HFF-Myc (cell line): ENCODE data around the gene BRSK2.

ENCODE experiments used
- DNase-seq: peaks from one replicate; pipeline ENCODE4 v3.0.0-alpha.2; 2011; ENCODE audit warnings: low read depth; ENCODE audit errors: extremely low read depth
- H3K4me3 ChIP-seq: replicated peaks from 2 replicates; pipeline ENCODE4 v1.5.1; 2011; ENCODE audit warnings: low read depth, mild to moderate bottlenecking, control low read depth, low read length
- TF ChIP-seq, protein P1 (sequence below): IDR thresholded peaks from 2 replicates; pipeline ENCODE4 v1.5.1; 2012; ENCODE audit warnings: mild to moderate bottlenecking, low read depth, low read length, control low read depth; ENCODE audit errors: missing control alignments

BRSK2 gene

DNA sequence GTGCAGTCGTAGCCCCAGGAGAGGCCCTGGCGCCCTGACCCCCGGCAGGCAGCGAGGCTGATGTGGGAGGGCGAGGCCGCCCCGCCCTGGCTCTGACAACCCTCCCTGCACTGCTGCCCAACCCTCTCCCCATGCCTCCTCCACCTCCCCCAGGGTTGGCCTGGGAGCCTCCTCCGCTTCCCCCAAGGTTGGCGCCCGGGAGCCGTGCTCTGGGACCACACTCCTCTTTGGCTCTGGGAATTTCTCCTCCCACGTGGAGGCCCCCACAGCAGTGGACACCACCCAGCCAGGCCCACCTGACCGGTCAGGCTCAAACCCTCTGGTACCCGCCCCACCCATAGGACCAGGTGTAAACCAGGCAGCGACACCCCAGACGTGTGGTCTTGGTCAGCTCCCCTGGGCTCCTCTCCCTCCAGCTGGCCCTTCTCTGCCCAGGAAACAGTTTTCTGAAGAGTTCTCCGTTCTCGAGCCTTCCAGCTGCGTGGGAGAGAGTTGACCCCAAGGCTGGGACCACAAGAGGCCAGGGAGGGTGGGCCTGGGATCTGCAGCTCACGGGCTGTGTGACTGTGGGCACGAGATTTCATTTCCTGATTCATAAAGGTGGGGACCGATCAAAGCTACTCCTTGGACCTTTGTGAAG lies 39.5 kb upstream of the BRSK2 start:
- no peak overlapping the region for H3K4me3 ChIP-seq
- TF ChIP-seq, protein P1, sequence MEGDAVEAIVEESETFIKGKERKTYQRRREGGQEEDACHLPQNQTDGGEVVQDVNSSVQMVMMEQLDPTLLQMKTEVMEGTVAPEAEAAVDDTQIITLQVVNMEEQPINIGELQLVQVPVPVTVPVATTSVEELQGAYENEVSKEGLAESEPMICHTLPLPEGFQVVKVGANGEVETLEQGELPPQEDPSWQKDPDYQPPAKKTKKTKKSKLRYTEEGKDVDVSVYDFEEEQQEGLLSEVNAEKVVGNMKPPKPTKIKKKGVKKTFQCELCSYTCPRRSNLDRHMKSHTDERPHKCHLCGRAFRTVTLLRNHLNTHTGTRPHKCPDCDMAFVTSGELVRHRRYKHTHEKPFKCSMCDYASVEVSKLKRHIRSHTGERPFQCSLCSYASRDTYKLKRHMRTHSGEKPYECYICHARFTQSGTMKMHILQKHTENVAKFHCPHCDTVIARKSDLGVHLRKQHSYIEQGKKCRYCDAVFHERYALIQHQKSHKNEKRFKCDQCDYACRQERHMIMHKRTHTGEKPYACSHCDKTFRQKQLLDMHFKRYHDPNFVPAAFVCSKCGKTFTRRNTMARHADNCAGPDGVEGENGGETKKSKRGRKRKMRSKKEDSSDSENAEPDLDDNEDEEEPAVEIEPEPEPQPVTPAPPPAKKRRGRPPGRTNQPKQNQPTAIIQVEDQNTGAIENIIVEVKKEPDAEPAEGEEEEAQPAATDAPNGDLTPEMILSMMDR, result no peak
- no peak for DNase-seq

DNA sequence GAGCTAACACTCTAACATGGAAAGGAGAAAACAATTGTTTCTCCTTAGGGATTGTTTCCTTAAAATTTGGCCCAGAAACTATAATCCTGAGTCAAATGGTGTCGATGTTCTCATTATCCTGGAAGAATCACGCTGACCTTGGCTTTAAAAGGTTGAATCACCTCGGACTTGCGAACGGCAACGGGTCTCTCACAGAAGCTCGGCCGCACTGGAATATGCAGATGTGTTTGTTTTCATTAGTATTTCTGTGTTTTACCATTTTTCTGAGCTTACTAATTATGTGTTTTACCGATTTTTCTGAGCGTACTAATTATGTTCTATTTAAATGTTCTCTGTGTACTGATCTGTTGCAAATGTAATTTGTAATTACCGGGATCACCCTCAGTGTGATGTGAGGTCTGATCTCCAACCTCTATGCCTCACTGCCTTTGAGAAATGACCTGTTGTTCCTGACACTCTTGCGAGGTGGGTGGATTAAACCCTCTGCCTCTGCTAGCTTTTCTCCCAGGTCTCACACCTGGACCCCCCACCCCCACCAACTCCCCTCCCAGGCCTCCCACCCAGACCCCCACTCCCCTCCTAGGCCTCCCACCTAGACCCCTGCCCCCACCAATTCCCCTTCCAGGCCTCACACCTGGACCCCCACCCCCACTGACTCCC lies 38.3 kb upstream of the BRSK2 start:
- H3K4me3 ChIP-seq, result no peak overlapping the region
- DNase-seq, result no peak
- TF ChIP-seq, protein P1, result no peak

DNA sequence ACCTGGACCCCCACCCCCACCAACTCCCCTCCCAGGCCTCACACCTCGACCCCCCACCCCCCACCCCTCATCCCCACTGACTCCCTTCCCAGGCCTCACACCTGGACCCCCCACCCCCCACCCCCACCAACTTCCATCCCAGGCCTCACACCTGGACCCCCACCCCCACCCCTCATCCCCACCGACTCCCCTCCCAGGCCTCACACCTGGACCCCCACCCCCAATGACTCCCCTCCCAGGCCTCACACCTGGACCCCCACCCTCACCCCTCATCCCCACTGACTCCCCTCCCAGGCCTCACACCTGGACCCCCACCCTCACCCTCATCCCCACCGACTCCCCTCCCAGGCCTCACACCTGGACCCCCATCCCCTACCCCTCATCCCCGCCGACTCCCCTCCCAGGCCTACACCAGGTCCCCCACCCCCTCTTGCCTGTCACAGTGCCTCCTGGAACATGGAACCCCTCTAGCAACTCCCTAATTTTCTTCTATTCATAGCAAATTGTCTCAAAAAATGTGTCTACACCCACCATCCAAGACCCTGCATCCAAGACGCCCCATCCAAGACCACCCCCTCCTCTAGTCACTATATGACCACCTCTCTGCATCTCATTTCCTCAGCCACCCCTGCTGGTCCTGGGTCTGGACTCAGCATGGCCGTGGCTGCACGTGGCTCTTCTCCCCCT lies 36.9 kb upstream of the BRSK2 start:
- TF ChIP-seq, protein P1, result no peak
- H3K4me3 ChIP-seq, result no peak overlapping the region
- DNase-seq, result no peak

DNA sequence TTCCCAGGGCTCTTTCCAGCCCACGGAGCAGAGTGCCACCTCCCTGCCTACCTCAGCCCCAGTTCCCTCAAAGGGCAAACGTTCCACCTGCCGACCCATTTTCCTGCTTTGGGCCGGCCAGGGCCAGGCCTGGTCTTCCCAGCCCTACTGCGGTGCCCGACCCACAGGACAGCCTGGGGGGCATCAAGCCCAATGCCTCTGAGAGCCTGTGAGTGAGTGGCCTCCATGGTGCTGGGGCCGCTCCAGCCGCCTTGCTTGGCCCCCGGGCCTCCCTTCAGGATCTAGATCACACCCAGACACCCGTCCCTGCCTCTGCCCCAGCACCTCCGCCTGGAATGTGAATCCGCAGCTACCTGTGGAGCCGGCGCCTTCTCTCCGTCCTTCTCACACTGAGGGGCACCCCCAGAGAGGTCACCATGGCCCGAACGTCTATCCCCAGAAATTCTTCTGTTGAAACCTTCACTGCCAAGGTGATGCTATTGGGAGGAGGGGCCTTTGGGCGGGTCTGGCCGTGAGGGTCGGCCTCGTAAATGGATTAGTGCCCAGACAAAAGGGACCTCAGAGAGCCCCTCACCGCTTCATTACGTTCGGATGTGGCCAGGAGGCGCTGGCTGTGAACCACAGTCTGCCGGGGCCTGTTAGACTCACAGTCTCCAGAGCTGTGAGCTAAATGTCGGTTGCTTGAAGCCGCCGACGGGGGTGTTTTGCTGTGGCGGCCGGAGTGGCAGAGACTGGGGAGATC lies 36.2 kb upstream of the BRSK2 start:
- TF ChIP-seq, protein P1, result no peak
- H3K4me3 ChIP-seq, result no peak overlapping the region
- DNase-seq, result no peak

DNA sequence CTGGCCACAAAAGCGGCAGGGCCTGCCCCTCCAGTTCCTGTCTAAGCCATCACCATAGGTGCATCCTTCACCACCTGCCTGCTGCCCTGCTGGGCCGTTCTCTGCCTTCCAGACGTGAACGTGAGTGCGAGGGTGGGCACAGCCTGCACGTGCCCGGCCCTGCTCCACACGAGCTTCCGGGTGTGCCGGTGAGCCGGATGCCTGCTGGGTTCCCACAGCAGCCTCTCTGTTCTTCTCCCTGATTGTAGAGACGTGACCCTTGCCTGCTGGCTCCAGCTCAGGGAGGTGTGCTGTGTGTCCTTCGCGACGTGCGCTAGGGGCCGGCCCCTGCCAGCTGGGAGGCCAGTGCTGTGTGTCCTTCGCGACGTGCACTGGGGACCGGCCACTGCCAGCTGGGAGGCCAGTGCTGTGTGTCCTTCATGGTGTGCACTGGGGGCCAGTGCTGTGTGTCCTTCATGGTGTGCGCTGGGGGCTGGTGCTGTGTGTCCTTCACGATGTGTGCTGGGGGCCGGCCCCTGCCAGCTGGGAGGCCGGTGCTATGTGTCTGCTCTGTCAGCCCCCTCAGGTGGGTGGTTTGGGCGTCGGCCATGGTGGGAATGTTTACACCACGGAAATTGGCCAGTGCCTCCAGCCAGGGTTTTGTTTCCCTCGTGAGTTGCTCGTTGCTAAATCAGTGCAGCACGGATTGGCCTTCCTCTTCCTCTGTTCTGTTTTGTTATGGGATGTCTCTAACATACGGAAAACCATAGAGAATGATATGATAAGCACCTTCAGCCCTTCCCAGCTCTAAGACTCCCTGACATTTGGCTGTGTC lies 35.4 kb upstream of the BRSK2 start:
- TF ChIP-seq, protein P1, result no peak
- no peak overlapping the region for H3K4me3 ChIP-seq
- DNase-seq, result no peak

DNA sequence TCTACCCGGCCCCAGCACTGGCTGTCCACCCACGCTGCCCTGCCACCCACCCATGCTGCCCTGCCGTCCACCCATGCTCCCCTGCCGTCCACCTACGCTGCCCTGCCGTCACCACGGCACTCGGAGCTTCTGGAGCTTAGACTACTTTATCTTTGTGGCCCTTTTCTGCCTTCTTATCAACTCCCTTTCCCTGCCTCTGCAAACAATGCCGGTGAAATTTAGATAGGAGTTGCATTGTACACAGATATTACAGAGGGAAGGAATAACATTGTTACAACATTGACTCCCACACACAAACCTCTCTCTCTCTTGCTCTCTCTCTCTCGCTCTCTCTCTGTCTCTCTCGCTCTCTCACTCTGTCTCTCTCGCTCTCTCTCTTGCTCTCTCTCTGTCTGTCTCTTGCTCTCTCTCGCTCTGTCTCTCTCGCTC lies 33.7 kb upstream of the BRSK2 start:
- H3K4me3 ChIP-seq, result no peak overlapping the region
- no peak for DNase-seq
- TF ChIP-seq, protein P1, result no peak
